ENCODE data around the gene MUC5AC. TPM values are rescaled to one million over a fixed set of nuclear protein-coding genes. Genes with fewer than 3 reads are reported as not detected.

MUC5AC gene
- total RNA-seq, 1 donor from 2014 or later: not detected

GRCh38 chr11:1116666-1117390 is 40.9 kb upstream of the MUC5AC start:
- H3K4me1 Mint-ChIP-seq (ENCODE audit: unreplicated experiment): no peaks in the 10 kb centered on the region

GRCh38 chr11:1117992-1118391 is 39.8 kb upstream of the MUC5AC start:
- no peaks in the 10 kb centered on the region for H3K9me3 Mint-ChIP-seq (ENCODE audit: unreplicated experiment)
- no peak for DNase-seq (ENCODE audit: low spot score)
- H3K36me3 Mint-ChIP-seq (ENCODE audit: low read depth, unreplicated experiment): no peaks in the 10 kb centered on the region
- peaks cover 13% of the 10 kb centered on the region for H3K27me3 Mint-ChIP-seq (ENCODE audit: unreplicated experiment)
- TF ChIP-seq CTCF (IDR thresholded peaks at IDR 0.05; ENCODE audit: unreplicated experiment): no peak
- no peaks in the 10 kb centered on the region for H3K4me1 Mint-ChIP-seq (ENCODE audit: unreplicated experiment)
- no peak overlapping the region for H3K4me3 Mint-ChIP-seq (ENCODE audit: unreplicated experiment)
- no peak overlapping the region for H3K27ac Mint-ChIP-seq (ENCODE audit: unreplicated experiment)

More at GRCh38 chr11:1116666-1117390, 40.9 kb upstream of the MUC5AC start:
- Mint-ChIP-seq H3K9me3 (ENCODE audit: unreplicated experiment) (no peaks in the 10 kb centered on the region), H3K4me3 (ENCODE audit: unreplicated experiment) (no peak overlapping the region), H3K36me3 (ENCODE audit: low read depth, unreplicated experiment) (no peaks in the 10 kb centered on the region), H3K27ac (ENCODE audit: unreplicated experiment) (no peak overlapping the region), H3K27me3 (ENCODE audit: unreplicated experiment) (peaks cover 13% of the 10 kb centered on the region)
- DNase-seq (ENCODE audit: low spot score): no peak
- TF ChIP-seq CTCF (IDR thresholded peaks at IDR 0.05; ENCODE audit: unreplicated experiment): no peak

- DNase-seq (ENCODE audit: low spot score): no peak
- H3K27me3 Mint-ChIP-seq (ENCODE audit: unreplicated experiment): peaks cover 13% of the 10 kb centered on the region
- no peaks in the 10 kb centered on the region for H3K4me1 Mint-ChIP-seq (ENCODE audit: unreplicated experiment)
- no peak for TF ChIP-seq CTCF (IDR thresholded peaks at IDR 0.05; ENCODE audit: unreplicated experiment)
- peak overlapping the region; percentile 52 for H3K27ac Mint-ChIP-seq (ENCODE audit: unreplicated experiment)
- H3K36me3 Mint-ChIP-seq (ENCODE audit: low read depth, unreplicated experiment): no peaks in the 10 kb centered on the region
- no peak overlapping the region for H3K4me3 Mint-ChIP-seq (ENCODE audit: unreplicated experiment)
- no peaks in the 10 kb centered on the region for H3K9me3 Mint-ChIP-seq (ENCODE audit: unreplicated experiment)
Observed at GRCh38 chr11:1118755-1119603, 38.8 kb upstream of the MUC5AC start.

- no peak overlapping the region for H3K4me3 Mint-ChIP-seq (ENCODE audit: unreplicated experiment)
- peaks cover 11% of the 10 kb centered on the region for H3K27me3 Mint-ChIP-seq (ENCODE audit: unreplicated experiment)
- no peaks in the 10 kb centered on the region for H3K36me3 Mint-ChIP-seq (ENCODE audit: low read depth, unreplicated experiment)
- H3K27ac Mint-ChIP-seq (ENCODE audit: unreplicated experiment): no peak overlapping the region
- DNase-seq (ENCODE audit: low spot score): no peak
- no peaks in the 10 kb centered on the region for H3K4me1 Mint-ChIP-seq (ENCODE audit: unreplicated experiment)
- no peaks in the 10 kb centered on the region for H3K9me3 Mint-ChIP-seq (ENCODE audit: unreplicated experiment)
- TF ChIP-seq CTCF (IDR thresholded peaks at IDR 0.05; ENCODE audit: unreplicated experiment): no peak
Observed at GRCh38 chr11:1119604-1120146, 38.1 kb upstream of the MUC5AC start.
